Endothelial cell of umbilical vein (primary cell): ENCODE measurements around the gene G6PC1. TPM values are rescaled to one million over a fixed set of nuclear protein-coding genes. Genes with fewer than 3 reads are reported as not detected.

Experiments used
- BruUV-seq: library from RNA; stranded (reverse); fragments of 400-500 nt; replicated peaks from 2 replicates; lab custom pipeline; 2021; lab: Mats Ljungman, UMichigan
- CTCF ChIA-PET: fragments of 300-600, 350-600 bp; sonication (Branson Sonifier 250); formaldehyde crosslinking; loops from one replicate; lab custom pipeline; 2021; ENCODE audit warnings: antibody characterized with exemption, inconsistent platforms; lab: Charles Lee
- POLR2A ChIA-PET: fragments of 300-600, 350-600 bp; sonication (Branson Sonifier 250); formaldehyde crosslinking; loops from one replicate; lab custom pipeline; 2021; ENCODE audit warnings: antibody characterized with exemption, inconsistent platforms; lab: Charles Lee
- DNase-seq: peaks from one replicate; pipeline ENCODE4 v3.0.0-alpha.2; 2011; ENCODE audit warnings: low read depth, low spot score
- FAIRE-seq: peaks from 2 replicates; lab custom pipeline; 2011; peaks lifted over from hg19 to GRCh38; lab: Jason Lieb, UNC
- H2AFZ ChIP-seq: 2 replicates; pipeline ENCODE4 v1.6.0; 2012; ENCODE audit warnings: low read depth, low read length, control low read depth, inconsistent platforms
- H3K27ac ChIP-seq: 2 replicates; pipeline ENCODE4 v1.5.1; 2011; ENCODE audit warnings: low read depth, mild to moderate bottlenecking, control low read depth, low read length, moderate library complexity; ENCODE audit not compliant: insufficient read depth
- H3K27me3 ChIP-seq, 2 experiments: 2 replicates each; pipeline versions ENCODE4 v1.6.0 to v1.6.1; 2011; ENCODE audit warnings: low read length in 2 of 2, mixed read lengths in 1 of 2; ENCODE audit not compliant: control insufficient read depth in 2 of 2, insufficient read depth in 2 of 2
- H3K36me3 ChIP-seq, 2 experiments: 2 replicates in 1 of 2; 3 replicates in 1 of 2; pipeline ENCODE4 v1.5.1; 2011; ENCODE audit warnings: low read length in 2 of 2, mild to moderate bottlenecking in 1 of 2, moderate library complexity in 1 of 2; ENCODE audit not compliant: control insufficient read depth in 2 of 2, insufficient read depth in 2 of 2; ENCODE audit errors: extremely low read depth in 1 of 2
- H3K4me1 ChIP-seq: 3 replicates; pipeline ENCODE4 v1.5.1; 2011; ENCODE audit warnings: mild to moderate bottlenecking, low read length; ENCODE audit not compliant: control insufficient read depth, insufficient read depth; ENCODE audit errors: extremely low read depth
- H3K4me2 ChIP-seq: 2 replicates; pipeline ENCODE4 v1.6.1; 2011; ENCODE audit warnings: low read length, control low read depth, mixed read lengths; ENCODE audit not compliant: insufficient read depth
- H3K4me3 ChIP-seq, 3 experiments: fragments of 200-600 bp in 1 of 3; sonication (generic), shearing (Covaris generic) in 1 of 3; replicated peaks in 1 of 3; 2 replicates each; pipeline ENCODE4 v1.5.1; 2011 to 2016; ENCODE audit warnings: control low read depth in 3 of 3, low read length in 3 of 3, mild to moderate bottlenecking in 2 of 3, inconsistent platforms in 1 of 3, low read depth in 1 of 3, moderate library complexity in 1 of 3; ENCODE audit not compliant: insufficient read depth in 1 of 3
- H3K79me2 ChIP-seq: 2 replicates; pipeline ENCODE4 v1.6.0; 2012; ENCODE audit warnings: low read length, inconsistent platforms; ENCODE audit not compliant: control insufficient read depth, insufficient read depth
- H3K9ac ChIP-seq: replicated peaks from 2 replicates; pipeline ENCODE3; 2011; ENCODE audit warnings: low read length, control low read depth; ENCODE audit not compliant: insufficient read depth; ENCODE audit errors: extremely low read depth
- H3K9me1 ChIP-seq: replicated peaks from 3 replicates; pipeline ENCODE4 v1.6.0; 2011; ENCODE audit warnings: mild to moderate bottlenecking, low read length; ENCODE audit not compliant: control insufficient read depth, insufficient read depth; ENCODE audit errors: extremely low read depth
- H3K9me3 ChIP-seq: replicated peaks from 2 replicates; pipeline ENCODE4 v1.5.1; 2012; ENCODE audit warnings: low read length, inconsistent platforms; ENCODE audit not compliant: control insufficient read depth, insufficient read depth
- H4K20me1 ChIP-seq: replicated peaks from 2 replicates; pipeline ENCODE3; 2011; ENCODE audit warnings: mild to moderate bottlenecking, low read length; ENCODE audit not compliant: control insufficient read depth, insufficient read depth; ENCODE audit errors: extremely low read depth
- EZH2 ChIP-seq: IDR thresholded peaks from 2 replicates; pipeline ENCODE4 v1.6.1; 2012; ENCODE audit warnings: borderline replicate concordance, low read depth, mild to moderate bottlenecking, moderate library complexity, low read length, inconsistent platforms; ENCODE audit not compliant: severe bottlenecking
- FOS ChIP-seq: IDR thresholded peaks from 2 replicates; pipeline ENCODE4 v1.6.1; 2011; ENCODE audit warnings: mild to moderate bottlenecking, low read length, moderate library complexity, borderline replicate concordance; ENCODE audit not compliant: insufficient read depth
- GATA2 ChIP-seq: IDR thresholded peaks from 2 replicates; pipeline ENCODE4 v1.7.0; 2011; ENCODE audit warnings: low read depth, mild to moderate bottlenecking, moderate library complexity, mixed read lengths, low read length; ENCODE audit not compliant: insufficient read length, insufficient read depth
- JUN ChIP-seq: IDR thresholded peaks from 2 replicates; pipeline ENCODE4 v1.6.1; 2011; ENCODE audit warnings: borderline replicate concordance, low read depth; ENCODE audit not compliant: insufficient read length, insufficient read depth
- MYC ChIP-seq: IDR thresholded peaks from one replicate; pipeline ENCODE4 v1.6.1; 2011; ENCODE audit warnings: mild to moderate bottlenecking, low read depth, low read length
- POLR2A ChIP-seq: IDR thresholded peaks from 2 replicates; pipeline ENCODE4 v1.6.1; 2012; ENCODE audit warnings: low read depth, mild to moderate bottlenecking, control low read depth, low read length
- POLR2AphosphoS5 ChIP-seq: IDR thresholded peaks from 2 replicates; pipeline ENCODE4 v1.6.1; 2012; ENCODE audit warnings: low read depth, mild to moderate bottlenecking, control low read depth, low read length, moderate library complexity; ENCODE audit not compliant: insufficient read depth
- dilution Hi-C: fragments of 300-500 bp; cut with MboI; formaldehyde crosslinking; loops from one replicate; pipeline ENCODE4 v1.15.0; 2019; ENCODE audit warnings: low sequenced_read_pairs; ENCODE audit not compliant: extremely low pct_ligation_motif_present
- intact Hi-C: fragments of 100-400 bp; cut with micrococcal nuclease; formaldehyde crosslinking; loops from one replicate; pipeline ENCODE4 v1.10.0; 2022
- polyA plus RNA-seq, 4 experiments: library from polyadenylated mRNA; depleted of rRNA in 3 of 4; stranded (reverse) in 3 of 4; unstranded in 1 of 4; fragments of >200 nt; gene quantifications; 2 replicates each; pipeline versions ENCODE4 v1.2.1 to v1.2.3, GENCODE V29; 2011 to 2012; ENCODE audit warnings: missing spikeins in 1 of 4
- total RNA-seq: library from RNA; stranded (reverse); gene quantifications from 2 replicates; pipeline ENCODE4 v1.2.3, GENCODE V29; 2021
- TF ChIP-seq, protein P1 (sequence below), 2 donors: IDR thresholded peaks; 1 replicate in 1 of 2; 2 replicates in 1 of 2; pipeline ENCODE4 v1.5.1; 2011; ENCODE audit warnings: low read length in 2 of 2, mild to moderate bottlenecking in 2 of 2, moderate library complexity in 2 of 2, control low read depth in 1 of 2, inconsistent platforms in 1 of 2, low read depth in 1 of 2; ENCODE audit not compliant: insufficient read depth in 1 of 2; ENCODE audit errors: extremely low read depth in 1 of 2
- TF ChIP-seq, protein P2 (sequence below): IDR thresholded peaks from 2 replicates; pipeline ENCODE4 v1.6.1; 2011; ENCODE audit not compliant: insufficient read depth, insufficient read length

G6PC1 gene
- total and polyA plus RNA-seq, 2 donors (not counting 3 experiments of a cell fraction or from before 2014, with no cell fraction given), result not detected

DNA sequence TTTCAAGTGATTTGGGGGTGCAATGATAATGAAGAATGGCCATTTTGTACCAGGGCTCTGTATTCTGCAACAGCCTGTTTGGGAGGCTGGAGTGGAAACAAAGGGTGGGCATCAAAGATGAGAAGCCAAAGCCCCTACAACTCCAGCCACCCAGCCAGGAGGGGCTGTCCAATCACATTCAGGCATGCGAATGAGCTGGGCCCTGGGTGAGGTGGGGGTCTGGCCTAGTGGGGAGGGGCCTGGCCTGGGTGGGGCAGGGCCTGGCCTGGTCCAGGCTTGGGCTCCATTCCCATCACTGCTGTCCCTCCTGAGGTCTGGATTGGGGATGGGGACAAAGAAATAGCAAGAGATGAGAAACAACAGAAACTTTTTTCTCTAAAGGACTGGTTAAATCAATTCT is 43.2 kb upstream of the G6PC1 start:
- CTCF ChIA-PET, result interaction anchor here (3.1 kb wide), 1 partner anchor 72 kb away, joined by 11 read pairs; no protein-coding TSS in a partner anchor
- intact Hi-C loops, result no loop called here

More for the DNA sequence above, 43.2 kb upstream of the G6PC1 start:
- no peaks in the 10 kb centered on the region for H3K36me3 ChIP-seq
- H3K4me2 ChIP-seq, result no peak overlapping the region
- TF ChIP-seq JUN, result no peak
- no peak for TF ChIP-seq POLR2AphosphoS5
- no peak for TF ChIP-seq POLR2A
- no peak for TF ChIP-seq FOS
- TF ChIP-seq, protein P1, sequence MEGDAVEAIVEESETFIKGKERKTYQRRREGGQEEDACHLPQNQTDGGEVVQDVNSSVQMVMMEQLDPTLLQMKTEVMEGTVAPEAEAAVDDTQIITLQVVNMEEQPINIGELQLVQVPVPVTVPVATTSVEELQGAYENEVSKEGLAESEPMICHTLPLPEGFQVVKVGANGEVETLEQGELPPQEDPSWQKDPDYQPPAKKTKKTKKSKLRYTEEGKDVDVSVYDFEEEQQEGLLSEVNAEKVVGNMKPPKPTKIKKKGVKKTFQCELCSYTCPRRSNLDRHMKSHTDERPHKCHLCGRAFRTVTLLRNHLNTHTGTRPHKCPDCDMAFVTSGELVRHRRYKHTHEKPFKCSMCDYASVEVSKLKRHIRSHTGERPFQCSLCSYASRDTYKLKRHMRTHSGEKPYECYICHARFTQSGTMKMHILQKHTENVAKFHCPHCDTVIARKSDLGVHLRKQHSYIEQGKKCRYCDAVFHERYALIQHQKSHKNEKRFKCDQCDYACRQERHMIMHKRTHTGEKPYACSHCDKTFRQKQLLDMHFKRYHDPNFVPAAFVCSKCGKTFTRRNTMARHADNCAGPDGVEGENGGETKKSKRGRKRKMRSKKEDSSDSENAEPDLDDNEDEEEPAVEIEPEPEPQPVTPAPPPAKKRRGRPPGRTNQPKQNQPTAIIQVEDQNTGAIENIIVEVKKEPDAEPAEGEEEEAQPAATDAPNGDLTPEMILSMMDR (IDR thresholded peaks at IDR 0.05; ENCODE audit: extremely low read depth in 1 of 2, insufficient read depth in 1 of 2, low read depth in 1 of 2, low read length in 2 of 2), result no peak
- no peak for TF ChIP-seq GATA2
- TF ChIP-seq EZH2, result no peak
- no peak for TF ChIP-seq MYC
- TF ChIP-seq, protein P2, sequence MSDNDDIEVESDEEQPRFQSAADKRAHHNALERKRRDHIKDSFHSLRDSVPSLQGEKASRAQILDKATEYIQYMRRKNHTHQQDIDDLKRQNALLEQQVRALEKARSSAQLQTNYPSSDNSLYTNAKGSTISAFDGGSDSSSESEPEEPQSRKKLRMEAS, result no peak
- H3K27ac ChIP-seq, result no peak overlapping the region
- no peak for FAIRE-seq
- dilution Hi-C loops, result no loop called here
- H3K4me1 ChIP-seq, result no peaks in the 10 kb centered on the region
- POLR2A ChIA-PET, result no interaction called here
- no peaks in the 10 kb centered on the region for H3K79me2 ChIP-seq
- H2AFZ ChIP-seq, result no peak overlapping the region
- H3K4me3 ChIP-seq, result no peak overlapping the region
- no peaks in the 10 kb centered on the region for H3K9me1 ChIP-seq
- no peak for DNase-seq
- no peaks in the 10 kb centered on the region for H3K9me3 ChIP-seq
- no peak overlapping the region for H3K9ac ChIP-seq
- no peaks in the 10 kb centered on the region for H4K20me1 ChIP-seq
- H3K27me3 ChIP-seq, result no peaks in the 10 kb centered on the region
- no TSS peak for BruUV-seq
